NCI-H146 treated with DMSO at 0.1 percent for 48 hours (cell line): ENCODE data around the gene GOLGA1.
A peak's percentile ranks its signal among the peaks of the same experiment; 100 is the strongest.

Source experiments
- DNase-seq: peaks from one replicate; lab custom pipeline; 2025; ENCODE audit not compliant: unreplicated experiment; lab: John Stamatoyannopoulos, UW

The GOLGA1 gene

DNA sequence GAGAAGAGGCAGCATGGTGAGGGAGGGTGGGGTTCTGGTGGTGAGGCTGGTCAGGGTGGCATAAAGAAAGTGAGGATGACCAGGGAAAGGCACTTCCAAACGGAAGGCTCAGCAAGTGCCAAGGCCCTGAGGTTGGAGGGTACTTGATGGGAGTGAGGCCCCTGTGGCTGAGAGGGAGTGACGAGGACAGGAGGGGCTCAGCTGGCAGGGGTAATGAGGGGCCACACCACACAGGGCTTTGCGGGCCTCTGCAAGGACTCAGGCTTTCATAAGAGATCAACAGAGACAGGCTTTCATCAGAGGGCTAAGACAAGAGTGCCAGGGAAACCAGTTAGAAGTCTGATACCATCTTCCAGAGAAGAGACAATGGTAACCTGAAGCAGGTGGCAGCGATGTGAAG lies 55.3 kb downstream of the GOLGA1 start:
- no peak for DNase-seq

- no peak for DNase-seq
Measured at GRCh38 chr9:124884376-124884775, 56.5 kb downstream of the GOLGA1 start.

DNA sequence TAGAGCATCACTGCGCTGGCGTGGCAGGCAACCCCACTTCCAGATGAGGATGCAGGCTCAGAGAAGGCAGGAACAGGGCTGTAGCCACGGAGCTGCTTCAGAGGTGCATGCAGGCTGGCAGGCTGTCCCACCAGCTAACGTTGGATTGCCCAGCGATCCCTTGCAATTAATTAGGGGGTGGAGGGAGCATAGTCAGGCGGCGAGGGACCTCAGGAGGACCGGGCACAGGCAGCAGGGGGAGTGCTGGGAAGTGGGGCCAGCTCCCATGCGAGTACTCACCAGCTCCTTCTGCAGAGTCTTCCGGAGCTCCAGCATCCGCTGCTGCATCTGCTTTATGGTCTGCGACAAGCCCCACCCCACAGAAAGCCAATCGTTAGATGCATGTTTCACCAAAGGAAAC lies 58.7 kb downstream of the GOLGA1 start:
- DNase-seq, result no peak

DNA sequence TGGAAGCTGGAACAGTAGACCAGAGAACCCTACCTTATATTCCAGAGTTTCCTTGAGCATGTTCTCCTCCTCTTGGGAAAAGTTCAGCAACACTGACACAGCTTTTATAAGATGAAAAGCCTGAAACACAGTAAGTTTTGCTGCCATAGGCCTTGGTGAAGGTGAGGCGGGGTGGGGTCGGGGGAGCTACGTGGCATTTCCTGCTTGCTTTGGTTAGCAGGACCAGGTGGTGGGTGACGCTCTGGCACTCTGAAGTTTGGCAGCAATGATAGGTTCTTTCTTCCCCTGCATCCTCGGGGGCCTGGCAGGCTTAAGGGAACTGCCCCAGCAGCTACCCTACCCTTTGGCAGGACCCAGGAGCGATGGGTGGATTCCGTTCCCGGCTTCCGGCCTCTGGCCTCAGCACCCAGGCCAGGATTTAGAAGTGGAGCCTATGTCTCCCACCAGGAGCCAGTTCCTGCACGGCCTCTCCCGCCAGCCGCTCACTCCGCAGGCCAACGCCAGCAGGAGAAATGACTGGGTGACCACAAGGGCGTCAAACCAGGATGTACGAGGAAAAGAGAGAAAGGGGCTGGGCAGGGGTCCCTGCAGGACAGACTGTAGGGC lies 59.6 kb downstream of the GOLGA1 start:
- DNase-seq, result no peak

- DNase-seq, result no peak
Measured at GRCh38 chr9:124880501-124880900, 60.4 kb downstream of the GOLGA1 start.

DNA sequence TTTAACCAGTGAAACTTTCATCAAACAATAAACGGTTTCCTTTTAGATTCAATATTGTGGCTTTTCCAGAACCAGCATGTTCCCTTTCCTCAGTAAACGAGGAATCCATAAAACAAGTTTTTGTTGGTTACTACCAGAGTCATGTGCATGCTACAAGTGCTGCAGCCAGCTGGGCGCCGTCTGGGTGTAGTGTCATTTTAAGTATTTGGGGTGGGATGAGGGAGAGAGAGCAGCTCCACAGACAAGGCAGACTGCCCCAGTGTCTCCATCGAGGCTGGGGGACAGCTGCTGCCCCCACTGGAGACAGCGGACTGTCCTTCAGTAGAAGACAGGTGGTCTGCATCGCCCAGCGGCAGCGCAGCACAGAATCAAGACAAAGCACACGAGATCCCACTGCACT lies 61.7 kb downstream of the GOLGA1 start:
- DNase-seq, result no peak

DNA sequence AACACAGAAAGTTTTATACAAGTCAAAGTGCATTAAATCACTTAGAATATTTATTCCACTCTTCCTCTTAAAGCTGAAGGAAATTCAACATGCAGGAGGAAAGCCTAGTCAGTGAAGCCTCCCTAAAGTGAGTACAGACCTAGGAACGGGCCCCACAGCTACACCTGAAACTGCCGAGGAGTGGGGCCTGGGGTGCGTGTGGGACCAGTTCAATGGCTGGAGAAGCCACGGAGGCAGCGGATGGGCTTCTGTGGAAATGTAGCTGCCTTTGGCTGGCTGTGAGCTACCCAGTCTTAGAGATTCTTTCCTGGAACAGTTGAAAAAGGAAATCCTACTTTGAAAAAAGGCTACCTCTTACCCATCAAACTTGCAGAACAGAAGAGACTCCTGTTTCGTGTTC lies 62.4 kb downstream of the GOLGA1 start:
- DNase-seq, result no peak

DNA sequence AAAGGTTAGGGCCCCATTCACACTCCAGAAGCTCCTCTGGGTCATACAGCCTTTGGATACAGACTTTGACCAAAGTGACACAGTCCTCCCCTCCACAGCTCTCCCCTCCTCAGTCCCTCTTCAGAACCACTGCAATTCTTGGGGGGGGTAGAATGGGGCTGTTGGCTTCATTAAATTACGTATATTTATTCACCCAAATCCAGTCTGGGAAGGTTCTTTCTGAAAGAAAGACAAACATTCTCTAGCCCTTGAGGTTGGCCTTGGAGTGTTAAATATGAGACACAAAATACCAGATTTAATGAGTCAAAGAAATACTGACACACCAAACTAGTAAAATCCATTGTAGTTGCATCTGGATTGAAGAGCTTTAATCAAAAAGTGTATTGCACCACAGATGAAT lies 62.9 kb downstream of the GOLGA1 start:
- DNase-seq, result no peak

- no peak for DNase-seq
Measured at GRCh38 chr9:124877021-124877782, 63.7 kb downstream of the GOLGA1 start.

- DNase-seq, result no peak
Measured at GRCh38 chr9:124875501-124875900, 65.4 kb downstream of the GOLGA1 start.

DNA sequence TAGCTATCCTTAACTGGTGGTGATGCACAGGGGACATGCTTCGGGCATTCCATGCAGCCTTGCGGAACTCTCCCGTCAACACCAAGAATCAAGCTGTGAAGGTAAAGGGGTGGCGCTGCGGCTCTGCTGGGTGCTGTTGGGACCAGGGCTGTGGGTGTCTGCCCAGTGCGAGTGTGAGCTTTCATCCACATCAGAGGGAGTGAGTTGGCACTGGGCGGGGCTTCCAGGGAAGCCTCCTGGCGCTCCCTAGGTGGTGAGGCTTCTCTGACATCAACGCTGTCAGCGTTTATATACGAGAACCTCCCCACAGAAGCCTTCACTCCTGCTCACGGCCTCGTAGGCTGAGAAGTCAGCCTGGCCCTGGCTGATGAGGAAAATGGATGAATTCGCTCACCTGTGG lies 67.2 kb downstream of the GOLGA1 start:
- DNase-seq, result no peak

GRCh38 chr9:124871156-124871561 lies 69.7 kb downstream of the GOLGA1 start:
- no peak for DNase-seq

- no peak for DNase-seq
Measured at GRCh38 chr9:124870723-124871122, 70.2 kb downstream of the GOLGA1 start.

- DNase-seq, result no peak
Measured at GRCh38 chr9:124869986-124870560, 70.8 kb downstream of the GOLGA1 start.

- no peak for DNase-seq
Measured at GRCh38 chr9:124869466-124869985, 71.4 kb downstream of the GOLGA1 start.

DNA sequence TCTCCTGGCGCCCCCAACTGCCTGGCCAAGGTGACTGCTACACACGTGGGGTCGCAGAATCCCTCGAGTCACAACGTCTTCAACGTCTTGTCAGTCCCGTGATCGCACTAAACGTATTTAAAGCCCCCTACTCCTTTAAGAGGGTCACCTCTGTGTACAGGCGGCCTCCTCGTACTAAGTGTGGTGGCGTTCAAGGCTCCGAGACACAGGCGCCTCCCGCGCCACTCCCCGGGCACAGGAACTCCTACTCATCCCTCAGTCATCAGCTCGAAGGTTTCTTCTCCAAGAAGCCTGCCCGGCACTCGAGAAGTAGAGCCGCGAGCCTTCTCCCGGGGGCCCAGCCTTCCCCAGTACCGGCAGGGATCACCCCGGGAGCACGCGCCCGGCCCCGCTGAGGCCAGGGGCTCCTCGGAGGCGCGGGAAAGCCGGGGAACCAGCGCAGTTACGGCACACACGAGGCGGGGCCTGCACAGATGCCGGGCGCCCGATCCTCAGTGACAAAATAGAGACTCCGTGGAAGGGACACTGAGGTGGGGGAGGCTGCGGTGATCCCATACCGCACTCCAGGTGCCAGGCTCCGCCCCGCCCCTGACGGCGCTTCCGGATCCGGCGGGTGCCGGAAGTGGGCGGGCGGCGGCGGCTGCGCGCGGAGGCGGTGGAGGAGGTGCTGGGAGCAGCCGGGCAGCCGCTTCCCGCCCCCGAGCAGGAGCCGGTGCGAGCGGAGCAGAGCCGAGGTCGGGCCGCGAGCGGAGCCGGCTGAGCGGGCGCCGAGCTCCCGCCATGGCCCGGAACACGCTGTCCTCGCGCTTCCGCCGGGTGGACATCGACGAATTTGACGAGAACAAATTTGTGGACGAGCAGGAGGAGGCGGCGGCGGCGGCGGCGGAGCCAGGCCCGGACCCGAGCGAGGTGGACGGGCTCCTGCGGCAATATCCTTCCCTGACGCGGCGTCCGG lies 72.1 kb downstream of the GOLGA1 start:
- peak; percentile 26 for DNase-seq

DNA sequence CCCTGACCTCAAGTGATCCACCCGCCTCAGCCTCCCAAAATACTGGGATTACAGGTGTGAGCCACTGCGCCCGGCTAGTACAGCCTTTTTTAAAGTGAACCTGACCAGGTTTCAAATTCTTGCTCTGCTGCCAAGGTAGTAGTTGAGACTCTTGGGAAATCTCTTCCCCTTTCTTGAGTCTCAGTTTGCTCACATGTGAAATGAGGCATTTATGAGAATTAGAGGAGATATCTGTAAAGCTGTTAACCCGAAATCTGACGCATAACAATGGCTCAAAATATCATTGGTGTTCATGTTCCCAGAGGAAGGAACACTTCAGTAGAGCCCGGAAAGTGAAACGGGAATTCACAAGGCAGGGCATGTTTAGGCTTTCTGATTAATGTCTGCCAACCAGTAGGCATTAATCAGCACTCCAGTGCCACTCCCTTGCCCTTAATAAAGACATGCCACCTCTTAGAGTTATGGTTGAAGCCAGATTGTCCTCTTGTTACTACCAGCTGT lies 77.5 kb downstream of the GOLGA1 start:
- no peak for DNase-seq

DNA sequence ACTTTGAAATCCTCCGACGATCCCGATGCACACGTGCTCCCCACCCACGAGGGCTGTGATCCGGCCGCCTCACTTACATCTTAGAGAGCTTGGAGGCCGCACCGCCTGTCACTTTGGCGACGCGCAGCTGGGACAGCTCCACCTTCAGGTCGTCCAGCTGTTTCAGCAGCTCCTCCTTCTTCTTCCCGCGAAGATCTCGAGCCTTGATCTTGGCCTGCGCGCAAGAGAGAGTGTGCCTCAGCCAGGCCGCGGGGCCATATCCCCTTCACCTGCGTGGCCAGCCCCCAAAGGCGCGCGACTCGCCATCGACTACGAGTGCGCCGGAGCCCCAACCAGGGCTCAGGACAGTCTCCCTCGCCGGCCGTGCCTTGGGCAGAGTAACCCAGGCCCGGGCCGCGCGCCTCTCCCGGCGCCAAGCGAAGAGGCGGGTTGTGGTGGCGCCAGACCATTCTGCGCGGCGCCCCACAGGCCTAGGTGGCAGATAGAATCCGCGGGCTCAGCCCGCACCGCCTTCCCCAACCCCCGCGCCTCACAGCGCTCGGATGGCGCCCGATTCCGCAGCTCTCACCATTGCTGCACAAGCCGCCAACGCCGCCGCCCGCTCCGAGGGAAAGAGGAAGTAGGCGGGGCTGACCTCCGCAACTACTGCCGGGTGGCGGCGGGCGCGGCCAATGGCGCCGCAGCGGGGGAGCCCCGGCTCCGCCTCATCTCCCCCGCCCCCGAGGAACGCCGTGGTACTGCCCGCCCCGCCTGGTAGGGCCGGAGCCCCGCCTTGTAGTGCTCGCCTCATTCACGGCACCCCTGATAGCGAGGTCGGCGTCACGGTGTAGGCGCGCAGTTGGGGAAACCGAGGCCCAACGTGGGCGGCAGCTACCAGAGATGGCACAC lies 79.3 kb downstream of the GOLGA1 start, which contains the start of the genes ARPC5L and RPL35:
TSS of gene ARPC5L (plus strand) at position 789 of the 888 bp plus-strand sequence. CDS start 7,161 bp downstream, outside the sequence.
TSS of gene RPL35 (minus strand) at position 616 of the 888 bp plus-strand sequence. CDS start at position 571, 45 bp downstream.
- DNase-seq, result peak; percentile 66

DNA sequence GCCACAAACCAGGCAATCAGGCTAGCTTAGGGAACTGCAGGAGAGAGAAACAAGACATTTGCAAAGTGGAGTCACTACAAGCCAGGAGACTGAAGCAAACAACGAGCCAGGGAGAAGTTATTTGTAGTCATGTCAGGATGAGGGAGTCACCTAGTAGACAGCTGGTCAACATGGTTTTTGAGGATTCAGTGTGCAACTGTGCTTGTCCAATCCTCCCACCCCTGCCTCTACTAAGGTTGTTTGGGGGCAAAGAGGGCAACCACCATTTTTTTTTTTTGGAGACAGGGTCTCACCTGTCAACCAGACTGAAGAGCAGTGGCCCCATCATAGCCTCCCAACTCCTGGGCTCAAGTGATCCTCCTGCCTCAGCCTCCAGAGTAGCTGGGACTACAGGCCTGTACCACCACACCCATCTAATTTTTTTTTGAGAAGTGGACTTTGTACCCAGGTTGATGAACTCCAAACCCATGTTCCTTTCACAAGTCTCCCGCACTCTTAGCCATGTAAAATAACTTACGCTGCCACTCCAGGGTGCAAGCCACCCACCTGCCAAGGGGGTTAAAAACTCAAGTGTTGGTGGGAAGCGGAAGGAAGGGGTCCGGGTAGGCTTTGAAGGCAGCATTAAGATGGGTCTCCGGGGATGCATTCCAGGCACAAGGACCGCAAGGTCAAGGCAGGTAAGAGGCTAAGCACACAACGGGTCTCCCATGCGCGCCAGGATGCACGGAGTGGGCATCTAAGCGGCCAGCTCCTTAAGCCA lies 80.1 kb downstream of the GOLGA1 start:
- no peak for DNase-seq
